Stimulated activated CD4-positive, alpha-beta T cell treated with anti-CD3 and anti-CD28 coated beads, Interleukin-12 subunit alpha, Interleukin-12 subunit beta, amount 100 ng/mL, for 48 hours (primary cell): ENCODE measurements around the gene TNK2.
A peak's percentile ranks its signal among the peaks of the same experiment; 100 is the strongest.

Experiments used
- DNase-seq, 3 donors: peaks; one replicate each; pipeline ENCODE4 v3.0.0-alpha.2; 2020; ENCODE audit warnings: low read depth in 2 of 3, low spot score in 1 of 3

The TNK2 gene

GRCh38 chr3:195900436-195901355 lies 7.7 kb downstream of the TNK2 start:
- peak in 1 of 3 donors; percentile 33 for DNase-seq

GRCh38 chr3:195899701-195900435 lies 8.5 kb downstream of the TNK2 start:
- no peak for DNase-seq

DNA sequence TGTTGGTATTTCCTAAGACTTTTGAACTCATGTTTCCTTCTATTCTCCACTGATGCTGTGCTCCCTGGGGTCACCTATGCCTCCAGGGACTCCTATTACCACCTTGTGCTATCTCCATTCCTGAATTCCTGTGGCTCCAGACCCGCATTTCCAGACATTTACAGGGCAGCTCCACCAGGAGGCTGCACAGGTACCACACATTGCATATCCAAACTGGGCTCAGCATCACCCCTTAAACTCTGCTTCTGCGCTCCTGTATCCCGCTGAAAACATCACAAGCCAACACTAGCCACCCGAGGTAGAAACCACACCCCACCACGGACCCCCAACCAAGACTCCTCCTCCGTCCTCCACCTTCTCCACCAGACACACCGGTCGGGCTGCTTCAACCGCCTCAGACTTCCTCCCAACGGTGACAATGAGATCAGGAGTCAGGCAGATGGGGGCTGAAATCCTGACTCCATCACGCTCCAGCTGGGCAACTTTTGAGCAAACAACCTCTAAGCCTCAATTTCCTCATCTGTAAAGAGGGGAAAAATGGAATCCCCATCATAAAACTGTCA lies 10.4 kb downstream of the TNK2 start:
- DNase-seq = no peak

DNA sequence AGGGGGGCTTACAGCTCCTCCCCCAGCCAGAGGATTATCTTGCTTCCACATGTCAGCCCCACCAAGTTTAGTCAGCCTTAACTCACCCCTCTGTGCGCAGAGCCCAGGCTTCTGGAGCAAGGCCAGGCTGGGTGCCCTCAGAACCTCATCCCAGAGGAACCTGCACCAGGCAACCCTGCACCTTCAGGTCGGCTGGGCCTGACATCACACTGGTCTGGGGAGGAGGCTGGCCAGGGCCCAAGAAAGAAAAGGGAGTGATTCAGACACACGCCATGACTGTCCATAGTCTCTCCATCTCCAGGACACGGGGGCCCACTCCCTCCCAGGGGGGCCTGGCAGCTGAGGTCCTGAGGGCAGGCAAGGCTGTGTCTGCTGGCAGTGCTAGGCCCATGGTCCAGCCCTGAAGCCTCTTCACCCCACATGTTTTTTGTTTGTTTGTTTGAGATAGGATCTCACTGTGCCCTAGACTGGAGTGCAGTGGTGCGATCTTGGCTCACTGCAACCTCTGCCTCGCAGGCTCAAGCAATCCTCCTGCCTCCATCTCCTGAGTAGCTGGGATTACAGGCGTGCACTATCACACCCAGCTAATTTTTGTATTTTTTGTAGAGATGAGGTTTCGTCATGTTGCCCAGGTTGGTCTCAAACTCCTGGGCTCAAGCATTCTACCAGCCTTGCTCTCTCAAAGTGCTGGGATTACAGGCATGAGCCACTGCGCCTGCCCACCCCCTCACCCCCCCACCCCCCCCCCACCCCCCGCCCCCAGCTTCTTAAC lies 11.1 kb downstream of the TNK2 start:
- no peak for DNase-seq

DNA sequence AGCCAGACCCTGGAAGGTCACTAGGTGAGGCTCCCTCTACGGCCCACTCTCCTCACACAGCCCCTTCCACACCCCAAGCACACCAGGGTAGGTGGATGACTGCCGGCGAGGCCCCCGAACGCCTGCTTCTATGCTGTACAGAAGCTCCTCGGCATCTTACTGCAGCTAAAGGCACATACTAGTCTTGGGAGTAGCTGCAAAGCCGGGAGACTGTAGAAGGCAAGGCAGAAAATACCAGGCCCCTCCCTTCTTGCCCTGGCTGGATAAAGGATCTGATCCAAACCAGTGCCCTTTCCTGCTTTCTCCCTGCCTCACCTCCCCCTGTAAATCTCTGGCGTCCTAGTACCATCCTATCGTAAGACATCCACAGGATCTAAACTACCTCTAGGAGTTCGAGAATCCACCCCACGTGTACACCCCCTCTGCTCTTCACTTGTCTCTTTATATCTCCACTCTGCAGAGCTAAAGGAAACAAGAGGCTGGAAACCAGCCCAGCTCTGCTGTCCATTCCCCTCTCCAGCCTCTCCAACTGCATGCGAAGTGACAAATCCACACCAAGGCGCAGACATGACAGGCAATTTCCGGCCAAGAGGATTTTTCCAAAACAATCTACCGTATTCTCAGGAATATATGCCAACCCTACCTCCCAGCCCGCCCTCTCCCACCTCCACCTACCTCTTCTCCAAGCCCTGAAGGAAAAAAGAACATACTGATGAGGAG lies 11.8 kb downstream of the TNK2 start:
- no peak for DNase-seq

- peak; percentile 32 to 58 (median 43) for DNase-seq
Observed at GRCh38 chr3:195895861-195896360, 12.4 kb downstream of the TNK2 start.

- DNase-seq = peak in 2 of 3 donors; percentile 56 to 58
Observed at GRCh38 chr3:195895078-195895860, 13.1 kb downstream of the TNK2 start.

DNA sequence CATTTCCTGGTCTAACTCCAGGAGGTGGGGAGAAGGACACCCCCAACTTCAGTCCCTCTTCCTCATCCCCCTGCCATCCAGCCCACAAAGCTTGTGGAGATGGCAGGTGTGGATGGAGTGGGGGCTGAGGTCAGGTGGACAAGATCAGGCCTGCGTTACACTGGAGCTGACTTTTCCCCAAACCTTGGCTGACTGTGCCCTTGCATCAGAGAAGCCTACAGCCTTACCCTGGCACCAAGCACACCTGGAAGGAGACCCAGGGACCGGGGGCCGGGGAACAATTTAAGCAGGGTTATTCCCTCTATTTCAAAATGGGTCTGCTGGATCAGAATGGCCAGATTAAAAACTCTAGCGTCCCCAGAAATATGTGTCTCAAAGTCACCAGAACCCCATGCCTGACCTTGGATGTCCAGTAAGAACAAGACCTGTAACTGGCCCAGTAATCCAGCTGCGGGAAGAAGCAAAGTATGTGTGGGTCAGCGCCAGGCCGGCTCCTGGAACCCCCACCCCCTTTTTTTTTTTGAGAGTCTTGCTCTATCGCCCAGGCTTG lies 14.4 kb downstream of the TNK2 start:
- no peak for DNase-seq

- DNase-seq = no peak
Observed at GRCh38 chr3:195893516-195893915, 14.8 kb downstream of the TNK2 start.

DNA sequence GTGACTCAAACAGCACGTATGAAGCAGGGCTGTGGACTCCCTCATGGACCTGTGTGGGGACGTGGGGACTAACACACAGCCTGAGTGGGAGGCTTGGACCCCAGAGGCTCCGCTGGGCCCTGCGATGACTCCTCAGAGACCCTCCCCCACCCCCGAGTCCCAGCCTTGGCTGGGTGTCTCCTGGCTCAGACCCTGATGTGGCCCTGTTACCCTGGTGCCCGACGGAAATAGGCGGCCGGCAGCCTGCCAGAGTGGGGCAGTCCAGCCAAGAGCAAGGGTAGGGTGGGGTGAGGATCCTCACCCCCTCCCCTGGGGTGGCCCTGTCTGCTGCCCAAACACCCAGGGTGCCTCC lies 15.3 kb downstream of the TNK2 start:
- no peak for DNase-seq

DNA sequence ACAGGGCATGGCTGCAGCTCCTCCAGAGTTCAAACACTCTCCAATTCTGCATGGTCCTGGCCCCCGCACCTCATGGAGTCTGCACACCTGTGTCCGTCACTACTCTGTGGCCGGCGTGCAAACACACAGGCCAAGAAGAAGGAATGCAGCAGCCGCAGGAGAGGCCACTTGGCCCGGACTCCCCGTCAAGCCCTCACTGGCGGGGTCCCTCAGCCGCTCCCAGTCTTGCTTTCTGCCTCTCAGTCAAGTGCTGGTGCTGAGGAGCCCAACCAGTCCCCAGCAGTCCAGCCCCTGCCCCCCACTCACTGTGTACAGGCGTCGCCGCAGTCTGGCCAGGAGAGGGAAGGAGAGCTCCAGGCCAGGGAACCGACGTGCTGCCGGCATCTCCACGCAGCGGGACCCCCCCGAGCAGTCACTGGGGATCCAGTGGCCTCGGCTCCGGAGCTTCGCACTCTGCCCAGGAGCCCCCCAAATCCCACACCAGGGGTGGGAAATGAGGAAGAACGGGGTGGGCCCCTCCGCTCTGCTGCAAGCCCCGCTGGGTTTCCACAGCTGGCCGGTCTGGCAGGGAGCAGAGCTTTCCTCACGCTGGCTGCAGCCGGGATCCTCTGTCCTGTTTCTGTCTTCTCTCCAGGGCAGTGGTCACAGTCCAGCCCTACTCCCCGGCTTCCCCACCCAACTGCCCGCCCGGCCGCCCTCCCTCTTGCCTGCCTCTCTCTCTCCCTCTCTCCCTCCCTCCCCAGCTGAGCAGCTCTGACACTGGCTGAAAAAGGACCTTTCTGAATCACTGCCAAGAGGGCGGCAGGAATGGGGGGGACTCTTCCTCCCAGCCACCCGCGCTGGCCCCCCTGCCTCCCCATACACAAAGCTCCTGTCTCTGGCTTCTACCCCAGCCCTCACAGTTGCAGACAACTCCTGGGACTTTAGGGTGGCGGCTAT lies 16.0 kb downstream of the TNK2 start:
- DNase-seq = no peak

DNA sequence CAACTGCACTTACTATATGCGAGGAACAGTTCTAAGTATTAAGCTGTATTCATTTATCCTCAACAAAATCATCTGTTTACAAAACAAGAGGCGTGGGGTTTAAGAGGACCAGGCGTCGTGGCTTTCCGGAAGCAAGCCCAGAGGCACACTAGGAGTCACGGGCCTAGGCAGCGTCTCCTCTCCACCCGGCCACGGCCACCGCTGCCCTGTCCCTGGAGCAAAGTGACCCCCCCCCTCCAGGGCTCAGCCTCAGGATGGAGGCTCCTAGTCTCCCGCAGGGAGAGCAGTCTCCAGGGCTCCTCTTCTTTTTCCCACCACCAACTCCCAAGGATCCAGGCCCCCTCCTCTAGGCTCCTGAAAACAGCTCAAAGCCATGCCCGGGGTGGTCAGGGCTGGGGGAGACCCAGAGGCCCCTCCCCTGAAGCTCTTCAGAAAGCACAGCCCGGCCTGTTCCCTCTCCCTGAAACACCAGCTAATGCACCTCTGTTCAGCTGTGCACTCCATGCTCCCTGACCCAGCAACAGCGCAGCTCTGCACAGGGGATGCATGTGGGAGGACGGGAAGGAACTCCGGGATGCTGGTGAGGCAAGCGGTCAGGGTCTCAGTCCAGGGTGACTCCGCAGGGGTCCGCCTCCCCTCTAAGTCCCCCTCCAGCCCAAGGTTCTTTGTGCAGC lies 16.8 kb downstream of the TNK2 start:
- no peak for DNase-seq

- DNase-seq = no peak
Observed at GRCh38 chr3:195889870-195890295, 18.5 kb downstream of the TNK2 start.

- no peak for DNase-seq
Observed at GRCh38 chr3:195888981-195889869, 19.1 kb downstream of the TNK2 start.

- no peak for DNase-seq
Observed at GRCh38 chr3:195888311-195888761, 20.0 kb downstream of the TNK2 start.

DNA sequence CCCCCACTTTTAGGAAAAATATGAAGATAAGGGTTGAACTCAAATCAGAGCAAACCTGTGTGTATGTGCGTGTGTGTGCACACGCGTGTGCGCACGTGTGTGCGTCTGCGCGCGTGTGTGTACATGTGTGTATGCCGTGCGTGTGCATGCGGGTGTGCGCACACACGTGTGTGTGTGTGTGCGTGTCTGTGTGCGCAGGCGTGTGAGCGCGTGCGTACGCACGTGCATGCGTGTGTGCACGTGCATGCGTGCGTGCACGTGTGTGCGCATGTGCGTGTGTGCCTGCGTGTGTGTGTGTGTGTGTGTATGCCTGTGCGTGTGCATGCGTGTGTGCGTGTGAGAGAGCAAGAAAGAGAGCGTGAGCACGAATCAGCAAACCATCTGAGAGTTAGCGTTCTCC lies 20.7 kb downstream of the TNK2 start:
- no peak for DNase-seq
